NCI-H2196 (cell line): ENCODE results near the gene RGS1.

Source experiments
- DNase-seq: peaks from one replicate; lab custom pipeline; 2025; ENCODE audit not compliant: unreplicated experiment; lab: John Stamatoyannopoulos, UW

The RGS1 gene

DNA sequence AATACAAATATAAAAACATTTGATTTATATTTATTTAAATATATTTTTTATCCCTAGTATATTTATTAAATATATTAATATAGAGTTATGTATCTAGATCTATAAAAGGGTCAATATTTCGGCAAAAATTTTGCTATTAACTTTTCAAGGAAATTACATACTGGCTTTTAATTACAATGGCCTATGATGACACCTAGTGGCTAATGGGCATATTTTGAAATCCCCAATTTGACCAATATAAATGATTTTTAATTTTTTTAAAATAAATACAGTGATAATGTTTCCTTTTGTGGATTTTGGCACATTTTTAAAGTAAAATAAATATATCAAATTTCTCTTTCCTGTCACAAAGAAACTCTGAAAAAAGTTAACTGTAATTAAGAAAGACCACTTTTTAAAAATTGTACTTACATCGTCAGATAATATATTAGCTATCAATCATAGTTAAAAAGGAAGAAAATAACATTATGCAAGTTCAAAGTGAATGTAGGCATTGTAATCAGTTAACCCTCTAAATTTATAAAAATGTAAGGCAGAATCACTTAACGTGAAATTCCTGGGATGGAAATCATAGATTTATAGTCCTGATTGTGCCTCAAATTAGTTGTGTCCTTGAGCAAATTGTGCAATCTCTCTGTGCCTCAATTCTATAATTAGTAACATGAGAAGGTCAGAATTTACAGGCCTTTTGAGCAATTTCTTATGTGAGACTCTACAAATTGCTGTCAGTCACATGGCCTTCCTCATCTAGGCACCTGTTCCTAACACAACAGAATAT lies 34.7 kb downstream of the RGS1 start:
- no peak for DNase-seq

- no peak for DNase-seq
Measured at GRCh38 chr1:192615055-192615454, 39.5 kb downstream of the RGS1 start.

DNA sequence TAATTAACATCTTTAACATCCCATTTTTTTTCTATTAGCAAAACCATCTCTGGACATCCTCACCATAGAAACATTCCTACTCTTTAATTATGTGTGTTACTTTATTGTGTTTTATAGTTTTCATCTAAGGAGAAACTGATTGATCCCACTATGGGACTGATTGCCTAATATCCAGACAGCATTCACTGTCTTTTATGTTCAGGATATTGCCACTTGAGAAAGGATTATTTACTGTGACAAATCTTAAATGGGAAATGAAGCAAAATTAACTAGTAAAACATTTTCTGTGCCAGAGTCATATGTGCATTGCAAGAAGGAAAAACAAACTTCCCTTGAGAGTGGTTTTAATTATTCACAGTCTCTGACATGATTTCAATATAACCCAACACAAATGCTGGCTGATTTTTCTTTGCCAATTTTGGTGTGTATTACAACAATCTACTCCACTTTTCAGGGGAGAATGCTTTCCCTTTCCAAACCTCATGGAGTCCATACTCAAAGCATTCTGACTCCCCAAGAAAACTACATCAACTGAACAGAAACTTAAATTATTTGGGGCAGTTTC lies 44.6 kb downstream of the RGS1 start:
- no peak for DNase-seq

DNA sequence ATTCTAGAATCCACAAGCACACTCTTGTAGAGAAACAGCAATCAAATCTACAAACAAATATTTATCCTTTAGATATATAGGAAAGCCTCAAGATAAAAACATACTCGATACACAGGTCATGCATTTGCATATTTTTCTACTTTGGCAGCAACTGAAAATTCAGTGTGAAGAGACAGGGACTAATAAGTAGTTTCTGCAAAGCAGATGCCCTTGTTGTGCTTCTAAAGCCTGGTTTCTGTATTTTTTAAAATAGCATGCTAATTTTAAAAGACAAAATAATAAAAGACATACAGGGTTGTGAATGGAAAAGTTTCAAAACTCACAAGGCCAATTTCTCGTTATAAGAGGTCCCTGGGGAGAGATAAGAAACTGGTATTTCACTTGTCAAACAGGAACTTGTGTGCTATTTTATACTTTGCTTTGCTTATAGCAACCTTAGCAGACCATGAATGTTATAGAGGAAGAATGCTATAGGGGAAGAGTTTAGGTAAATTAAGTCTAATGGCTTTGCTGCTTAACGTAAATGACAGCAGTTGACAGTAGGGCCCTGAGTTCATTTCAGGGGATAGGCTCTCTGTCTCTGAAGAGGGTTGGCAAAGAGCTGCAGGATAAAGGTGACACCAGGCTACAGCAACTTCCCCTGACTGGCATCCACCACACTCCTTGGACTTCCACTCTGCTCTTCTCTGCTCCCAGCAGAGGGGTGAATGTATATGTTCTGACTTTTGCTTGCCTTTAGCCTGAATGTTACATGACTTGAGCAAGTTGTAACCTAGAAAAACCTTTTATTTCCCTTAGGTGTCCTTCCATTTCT lies 51.0 kb downstream of the RGS1 start:
- no peak for DNase-seq

DNA sequence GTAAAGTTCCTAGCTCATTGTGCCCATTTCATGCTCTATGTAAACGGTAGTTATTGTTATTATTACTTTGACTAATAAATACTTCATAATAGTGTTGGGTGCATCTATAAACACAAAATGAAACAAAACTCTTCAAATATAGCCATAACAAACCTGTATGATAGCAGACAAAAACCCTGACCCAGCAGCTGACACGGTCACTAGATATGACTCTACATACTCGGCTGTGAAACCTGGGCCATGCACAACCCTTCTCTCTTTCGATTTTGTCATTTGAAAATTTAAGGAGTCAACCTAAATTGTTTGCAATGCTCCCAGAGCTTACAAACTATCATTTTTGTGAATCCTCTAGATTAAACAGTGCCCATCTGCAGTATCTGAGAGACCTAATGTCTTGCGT lies 52.3 kb downstream of the RGS1 start:
- DNase-seq: no peak

DNA sequence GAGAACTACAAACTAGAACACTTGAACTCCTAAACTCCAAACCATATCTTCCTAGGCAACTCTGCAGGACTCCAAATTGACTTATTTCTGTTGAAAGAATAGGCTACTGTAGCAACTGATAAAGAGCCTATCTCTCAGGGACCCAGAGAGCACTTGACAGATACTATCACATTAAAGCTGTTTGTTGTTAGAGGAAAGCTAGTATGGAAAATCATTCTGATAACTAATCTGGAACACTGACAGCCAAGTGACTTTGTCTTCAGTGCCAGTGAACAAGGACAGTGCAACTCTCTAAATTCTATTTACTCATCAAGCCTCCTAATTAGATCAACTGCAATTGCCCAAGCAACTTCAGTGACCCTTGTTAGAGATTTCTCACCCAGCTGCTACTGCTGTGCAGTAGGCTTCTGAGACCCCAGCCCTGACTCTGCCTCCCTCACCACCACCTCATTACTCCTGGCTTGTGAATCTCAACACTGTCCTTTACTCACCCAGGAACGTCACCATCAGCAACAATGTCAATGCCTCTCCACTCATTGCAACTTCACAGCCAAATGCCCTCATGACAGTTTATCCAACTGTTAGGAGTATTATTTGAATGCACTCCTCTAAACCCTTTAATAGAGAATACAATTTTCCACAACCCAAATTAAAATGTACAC lies 53.0 kb downstream of the RGS1 start:
- no peak for DNase-seq

DNA sequence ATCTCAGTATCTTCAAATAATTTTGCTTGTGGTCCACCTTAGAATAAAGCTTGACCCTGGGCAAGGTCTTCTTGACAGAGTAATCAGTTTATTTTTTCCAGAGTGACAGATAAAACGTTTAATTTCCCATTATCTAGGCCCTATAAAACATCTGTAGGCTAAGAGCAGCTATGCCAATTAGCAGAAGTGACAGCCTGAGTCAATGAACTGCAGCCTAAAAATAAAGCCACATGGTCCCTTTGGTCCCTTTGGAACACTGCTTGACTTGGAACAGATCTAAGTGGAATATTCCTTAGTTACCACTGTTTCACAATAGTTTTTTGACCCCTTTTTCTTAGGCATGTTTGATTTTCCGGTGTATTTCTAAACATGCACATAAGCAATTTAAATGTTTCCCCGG lies 54.0 kb downstream of the RGS1 start:
- DNase-seq: no peak
